H9 (cell line): Measurements from ENCODE around the gene TBC1D5. TPM values are rescaled to one million over a fixed set of nuclear protein-coding genes. Genes with fewer than 3 reads are reported as not detected.

Experiments used
- DNase-seq: peaks from one replicate; pipeline ENCODE4 v3.0.0-alpha.2; 2017
- H2AFZ ChIP-seq: one replicate; pipeline ENCODE4 v1.6.1; 2013; ENCODE audit warnings: mild to moderate bottlenecking, low read length, control low read depth, moderate library complexity
- H2AK5ac ChIP-seq: 2 replicates; pipeline ENCODE4 v1.6.1; 2013; ENCODE audit warnings: low read length, control low read depth, mixed read lengths; ENCODE audit not compliant: insufficient read length
- H2BK120ac ChIP-seq: one replicate; pipeline ENCODE4 v1.6.1; 2013; ENCODE audit warnings: low read depth, mild to moderate bottlenecking, low read length, control low read depth, inconsistent platforms; ENCODE audit not compliant: poor library complexity, severe bottlenecking
- H2BK12ac ChIP-seq: 2 replicates; pipeline ENCODE4 v1.6.1; 2013; ENCODE audit warnings: low read length, control low read depth, mixed read lengths, low read depth; ENCODE audit not compliant: insufficient read length
- H2BK15ac ChIP-seq: 2 replicates; pipeline ENCODE4 v1.6.1; 2013; ENCODE audit warnings: low read depth, low read length, control low read depth
- H2BK20ac ChIP-seq: one replicate; pipeline ENCODE4 v1.6.1; 2013; ENCODE audit warnings: low read depth, mild to moderate bottlenecking, low read length, control low read depth, inconsistent platforms; ENCODE audit not compliant: poor library complexity, severe bottlenecking
- H2BK5ac ChIP-seq: 2 replicates; pipeline ENCODE4 v1.6.1; 2013; ENCODE audit warnings: low read length, control low read depth, mixed read lengths; ENCODE audit not compliant: insufficient read length
- H3K14ac ChIP-seq: 2 replicates; pipeline ENCODE4 v1.6.1; 2013; ENCODE audit warnings: low read length, control low read depth; ENCODE audit not compliant: insufficient read depth
- H3K18ac ChIP-seq: 2 replicates; pipeline ENCODE4 v1.6.1; 2013; ENCODE audit warnings: low read depth, mild to moderate bottlenecking, mixed read lengths, low read length, control low read depth; ENCODE audit not compliant: insufficient read length
- H3K23ac ChIP-seq: 2 replicates; pipeline ENCODE4 v1.6.1; 2013; ENCODE audit warnings: low read length, control low read depth, mixed read lengths, low read depth; ENCODE audit not compliant: insufficient read length
- H3K23me2 ChIP-seq: 2 replicates; pipeline ENCODE4 v1.6.1; 2013; ENCODE audit warnings: low read depth, mild to moderate bottlenecking, mixed read lengths, low read length, control low read depth; ENCODE audit not compliant: insufficient read length, poor library complexity, severe bottlenecking
- H3K27ac ChIP-seq: 2 replicates; pipeline ENCODE4 v1.5.1; 2013; ENCODE audit warnings: low read length, control low read depth, mixed read lengths, low read depth; ENCODE audit not compliant: insufficient read length
- H3K27me3 ChIP-seq: 2 replicates; pipeline ENCODE4 v1.6.1; 2013; ENCODE audit warnings: low read length, control low read depth, inconsistent platforms; ENCODE audit not compliant: insufficient read depth
- H3K4ac ChIP-seq: 2 replicates; pipeline ENCODE4 v1.6.1; 2013; ENCODE audit warnings: low read depth, mild to moderate bottlenecking, control low read depth, inconsistent platforms, low read length, moderate library complexity
- H3K4me1 ChIP-seq: 2 replicates; pipeline ENCODE4 v1.6.1; 2013; ENCODE audit warnings: low read length, control low read depth, inconsistent platforms; ENCODE audit not compliant: insufficient read depth
- H3K4me2 ChIP-seq: 2 replicates; pipeline ENCODE4 v1.6.1; 2013; ENCODE audit warnings: low read length, control low read depth, mixed read lengths; ENCODE audit not compliant: insufficient read length, insufficient read depth
- H3K56ac ChIP-seq: 2 replicates; pipeline ENCODE4 v1.6.1; 2013; ENCODE audit warnings: low read depth, mild to moderate bottlenecking, mixed read lengths, low read length, control low read depth; ENCODE audit not compliant: insufficient read length
- H3K79me1 ChIP-seq: 2 replicates; pipeline ENCODE4 v1.6.1; 2013; ENCODE audit warnings: low read depth, mild to moderate bottlenecking, moderate library complexity, low read length, control low read depth, inconsistent platforms; ENCODE audit not compliant: insufficient read depth, poor library complexity, severe bottlenecking
- H3K79me2 ChIP-seq: 2 replicates; pipeline ENCODE4 v1.6.1; 2013; ENCODE audit warnings: low read length, control low read depth, inconsistent platforms; ENCODE audit not compliant: insufficient read depth
- H3K9ac ChIP-seq: 2 replicates; pipeline ENCODE4 v1.6.1; 2013; ENCODE audit warnings: low read length, control low read depth, mixed read lengths; ENCODE audit not compliant: insufficient read length; ENCODE audit errors: extremely low read depth
- H3K9me3 ChIP-seq: one replicate; pipeline ENCODE4 v1.6.1; 2013; ENCODE audit warnings: low read depth, low read length, inconsistent platforms; ENCODE audit not compliant: control insufficient read depth
- H3T11ph ChIP-seq: one replicate; pipeline ENCODE4 v1.6.1; 2013; ENCODE audit warnings: mild to moderate bottlenecking, low read length, control low read depth, inconsistent platforms
- H4K20me1 ChIP-seq: one replicate; pipeline ENCODE4 v1.6.1; 2013; ENCODE audit not compliant: control insufficient read depth, insufficient read length, insufficient read depth
- H4K5ac ChIP-seq: 2 replicates; pipeline ENCODE4 v1.6.1; 2013; ENCODE audit warnings: low read depth, mild to moderate bottlenecking, mixed read lengths, low read length, control low read depth; ENCODE audit not compliant: insufficient read length
- H4K8ac ChIP-seq: replicated peaks from 2 replicates; pipeline ENCODE4 v1.6.1; 2013; ENCODE audit warnings: low read length, control low read depth, mixed read lengths, low read depth; ENCODE audit not compliant: insufficient read length
- H4K91ac ChIP-seq: 2 replicates; pipeline ENCODE4 v1.6.1; 2013; ENCODE audit warnings: low read depth, mild to moderate bottlenecking, moderate library complexity, mixed read lengths, low read length, control low read depth; ENCODE audit not compliant: insufficient read length
- H3K27ac Mint-ChIP-seq, 3 experiments: 2 replicates in 2 of 3; 3 replicates in 1 of 3; pipeline ENCODE4 v1.8.0; 2020 to 2021; ENCODE audit warnings: mixed read lengths in 3 of 3, mild to moderate bottlenecking in 1 of 3, moderate library complexity in 1 of 3
- H3K27me3 Mint-ChIP-seq: 2 replicates; pipeline ENCODE4 v1.8.0; 2021; ENCODE audit warnings: low read depth, mild to moderate bottlenecking, moderate library complexity, mixed read lengths
- H3K36me3 Mint-ChIP-seq, 3 experiments: 2 replicates in 2 of 3; 3 replicates in 1 of 3; pipeline ENCODE4 v1.8.0; 2020 to 2021; ENCODE audit warnings: low read depth in 3 of 3, mixed read lengths in 3 of 3; ENCODE audit not compliant: insufficient read depth in 1 of 3
- H3K4me1 Mint-ChIP-seq, 2 experiments: 2 replicates each; pipeline ENCODE4 v1.8.0; 2020; ENCODE audit warnings: mixed read lengths in 2 of 2
- H3K4me3 Mint-ChIP-seq, 2 experiments: 2 replicates in 1 of 2; 3 replicates in 1 of 2; pipeline ENCODE4 v1.8.0; 2020 to 2021; ENCODE audit warnings: mild to moderate bottlenecking in 2 of 2, mixed read lengths in 2 of 2, moderate library complexity in 1 of 2
- H3K9me3 Mint-ChIP-seq, 2 experiments: 2 replicates in 1 of 2; 3 replicates in 1 of 2; pipeline ENCODE4 v1.8.0; 2020; ENCODE audit warnings: mild to moderate bottlenecking in 2 of 2, mixed read lengths in 2 of 2, moderate library complexity in 1 of 2
- WGBS: extraction: QIAGEN DNeasy Blood & Tissue Kit; methylation state at CpG from one replicate; pipeline ENCODE4 v1.1.7; 2013; ENCODE audit warnings: missing lambda C conversion rate, low lambda C conversion rate, mixed read lengths; ENCODE audit not compliant: insufficient read length; ENCODE audit errors: extremely low coverage; 5-methylcytosine and 5-hydroxymethylcytosine counted together
- total RNA-seq: library from RNA; stranded (reverse); gene quantifications from 2 replicates; pipeline ENCODE4 v1.2.1, GENCODE V29; 2021
- TF ChIP-seq, protein P1 (sequence below): fragments of 200-600 bp; sonication (generic); conservative IDR thresholded peaks from 3 replicates; pipeline ENCODE4 v1.8.0; 2021; ENCODE audit warnings: antibody characterized with exemption, mild to moderate bottlenecking

Gene TBC1D5
- total RNA-seq, 1 experiment from 2014 or later = 25.0 TPM

DNA sequence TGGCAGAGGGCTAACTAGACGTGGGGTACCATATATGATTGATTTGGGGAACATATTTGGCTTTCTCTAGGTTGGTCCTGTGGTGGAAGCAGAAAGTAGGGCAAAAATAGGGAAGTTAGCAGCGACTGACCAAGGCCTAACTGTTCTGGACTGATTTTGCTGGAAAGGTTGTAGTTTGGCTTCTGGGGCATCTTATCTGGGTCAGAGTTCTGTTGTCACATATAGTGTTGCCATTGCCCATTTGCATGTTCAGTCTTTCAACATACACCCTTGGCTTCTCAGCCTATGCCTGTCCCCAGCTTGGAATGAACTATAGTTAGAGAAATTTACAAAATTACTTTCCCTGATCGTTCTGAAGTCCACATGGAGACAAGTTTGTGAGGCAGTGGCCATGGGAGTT is 426.5 kb downstream of the TBC1D5 start:
- Histone ChIP-seq H2AFZ (no peak overlapping the region), H2BK20ac (no peak overlapping the region), H2BK120ac (no peak overlapping the region), H2BK12ac (no peak overlapping the region), H3K79me2 (no peaks in the 10 kb centered on the region), H3K23ac (no peak overlapping the region), H3T11ph (no peak overlapping the region), H4K8ac (no peak overlapping the region), H2AK5ac (no peak overlapping the region), H2BK5ac (no peak overlapping the region), H3K27me3 (no peaks in the 10 kb centered on the region), H3K79me1 (no peaks in the 10 kb centered on the region), H3K23me2 (no peaks in the 10 kb centered on the region), H3K9ac (no peak overlapping the region), H3K9me3 (no peaks in the 10 kb centered on the region), H3K18ac (no peak overlapping the region), H2BK15ac (no peak overlapping the region), H4K20me1 (no peaks in the 10 kb centered on the region), H3K27ac (no peak overlapping the region), H3K56ac (no peak overlapping the region), H4K91ac (no peak overlapping the region), H3K4ac (no peak overlapping the region), H3K14ac (no peak overlapping the region), H3K4me1 (0 out of 2 replicates have a peak, but pooled peaks cover 5% of the 10 kb centered on the region), H4K5ac (no peak overlapping the region), H3K4me2 (no peak overlapping the region)
- Mint-ChIP-seq H3K27me3 (no peaks in the 10 kb centered on the region), H3K9me3 (no peaks in the 10 kb centered on the region), H3K36me3 (no peaks in the 10 kb centered on the region; a peak in 1 of 7 replicates), H3K4me1 (peaks cover 4 to 8% of the 10 kb centered on the region in 2 experiments), H3K27ac (peak overlapping the region in 1 of 3 experiments; percentile 33; a peak in 1 of 7 replicates), H3K4me3 (no peak overlapping the region)
- TF ChIP-seq, protein P1, sequence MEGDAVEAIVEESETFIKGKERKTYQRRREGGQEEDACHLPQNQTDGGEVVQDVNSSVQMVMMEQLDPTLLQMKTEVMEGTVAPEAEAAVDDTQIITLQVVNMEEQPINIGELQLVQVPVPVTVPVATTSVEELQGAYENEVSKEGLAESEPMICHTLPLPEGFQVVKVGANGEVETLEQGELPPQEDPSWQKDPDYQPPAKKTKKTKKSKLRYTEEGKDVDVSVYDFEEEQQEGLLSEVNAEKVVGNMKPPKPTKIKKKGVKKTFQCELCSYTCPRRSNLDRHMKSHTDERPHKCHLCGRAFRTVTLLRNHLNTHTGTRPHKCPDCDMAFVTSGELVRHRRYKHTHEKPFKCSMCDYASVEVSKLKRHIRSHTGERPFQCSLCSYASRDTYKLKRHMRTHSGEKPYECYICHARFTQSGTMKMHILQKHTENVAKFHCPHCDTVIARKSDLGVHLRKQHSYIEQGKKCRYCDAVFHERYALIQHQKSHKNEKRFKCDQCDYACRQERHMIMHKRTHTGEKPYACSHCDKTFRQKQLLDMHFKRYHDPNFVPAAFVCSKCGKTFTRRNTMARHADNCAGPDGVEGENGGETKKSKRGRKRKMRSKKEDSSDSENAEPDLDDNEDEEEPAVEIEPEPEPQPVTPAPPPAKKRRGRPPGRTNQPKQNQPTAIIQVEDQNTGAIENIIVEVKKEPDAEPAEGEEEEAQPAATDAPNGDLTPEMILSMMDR = no peak
- DNase-seq = no peak
- no CpG with 5 or more reads among the region's 3 CpGs for WGBS
